CD1c-positive myeloid dendritic cell (primary cell): Measurements from ENCODE around the gene PKN2.
A peak's percentile ranks its signal among the peaks of the same experiment; 100 is the strongest.
"Not testable (repeated sequence)": the region's sequence is repeated elsewhere in the genome, so short reads cannot be mapped to it uniquely, and the experiment has no call there.

Experiments used
- DNase-seq: peaks from one replicate; pipeline ENCODE4 v3.0.0-alpha.2; 2016; ENCODE audit errors: extremely low spot score

PKN2 gene

DNA sequence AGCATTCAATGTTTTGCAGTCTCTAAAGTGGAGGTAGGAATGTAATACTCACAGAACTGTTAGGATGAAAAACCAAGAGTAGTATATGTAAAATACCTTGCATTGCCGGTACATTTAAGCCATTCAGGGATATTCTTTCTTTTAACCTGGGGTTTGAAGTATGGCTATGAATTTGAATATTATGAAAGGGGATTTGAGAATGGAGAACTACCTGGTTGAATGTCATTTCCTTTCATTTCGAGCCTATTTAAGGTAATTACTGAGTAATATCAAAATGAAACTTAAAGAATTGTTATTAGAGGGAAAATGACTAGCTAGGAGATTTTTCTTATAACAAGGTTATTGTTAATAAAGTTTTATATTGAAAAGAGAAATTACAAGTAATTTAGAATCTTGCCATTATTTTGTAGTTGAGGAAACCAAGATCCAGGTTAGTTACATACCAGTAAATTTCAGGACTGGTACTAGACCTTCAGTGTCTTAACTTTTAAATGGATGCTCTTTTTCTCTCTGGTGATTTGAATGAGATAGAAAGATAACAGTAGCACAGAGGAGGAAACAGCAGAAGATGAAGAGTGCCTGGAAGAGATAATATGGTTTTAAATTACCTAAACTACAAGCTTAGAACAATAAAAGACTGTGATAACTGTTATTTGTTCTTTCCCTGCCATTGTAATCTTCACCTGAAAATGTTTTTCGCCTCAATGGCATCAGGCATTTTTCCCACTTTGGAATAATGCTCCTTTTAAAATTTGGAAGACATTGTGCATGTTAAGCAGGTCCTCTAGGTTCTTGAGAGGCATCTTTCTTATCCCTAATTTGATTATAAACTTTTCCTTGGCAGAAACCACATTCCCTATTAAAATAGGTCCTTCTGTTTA, 103.2 kb downstream of the PKN2 start:
- no peak for DNase-seq

GRCh38 chr1:88791192-88791591, 107.1 kb downstream of the PKN2 start:
- no peak for DNase-seq

GRCh38 chr1:88799491-88799890, 115.4 kb downstream of the PKN2 start:
- peak; percentile 15 for DNase-seq

DNA sequence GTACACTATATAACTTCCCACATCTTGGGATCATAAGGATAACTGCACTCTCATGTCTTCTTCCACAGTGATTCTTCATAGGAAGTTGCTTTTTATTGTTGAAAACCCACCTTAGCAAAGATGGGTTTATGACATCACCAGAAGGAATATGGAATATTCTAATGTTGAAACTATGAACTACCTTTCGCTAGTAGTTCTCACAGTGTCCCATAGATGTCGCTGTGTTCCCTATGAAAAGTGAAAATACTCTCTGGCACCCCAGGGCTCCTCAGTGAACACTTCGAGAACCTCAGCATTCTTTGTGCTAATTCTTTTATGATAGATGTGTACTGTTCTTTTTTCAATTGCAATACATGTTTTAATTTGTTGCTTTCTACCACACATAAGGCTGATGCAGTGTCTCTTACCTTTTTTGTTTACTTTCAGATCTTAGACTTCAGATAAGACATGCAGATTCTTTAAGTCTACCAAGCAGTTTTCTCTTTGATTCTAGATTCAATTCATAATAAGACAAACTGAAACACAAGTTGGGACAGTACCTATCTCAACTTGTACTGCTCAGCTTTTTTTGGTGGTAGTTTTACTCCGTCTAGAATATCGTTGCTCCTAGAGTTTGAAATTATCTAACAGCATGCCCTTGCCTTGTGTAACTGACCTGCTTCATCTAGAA, 116.4 kb downstream of the PKN2 start:
- no peak for DNase-seq

DNA sequence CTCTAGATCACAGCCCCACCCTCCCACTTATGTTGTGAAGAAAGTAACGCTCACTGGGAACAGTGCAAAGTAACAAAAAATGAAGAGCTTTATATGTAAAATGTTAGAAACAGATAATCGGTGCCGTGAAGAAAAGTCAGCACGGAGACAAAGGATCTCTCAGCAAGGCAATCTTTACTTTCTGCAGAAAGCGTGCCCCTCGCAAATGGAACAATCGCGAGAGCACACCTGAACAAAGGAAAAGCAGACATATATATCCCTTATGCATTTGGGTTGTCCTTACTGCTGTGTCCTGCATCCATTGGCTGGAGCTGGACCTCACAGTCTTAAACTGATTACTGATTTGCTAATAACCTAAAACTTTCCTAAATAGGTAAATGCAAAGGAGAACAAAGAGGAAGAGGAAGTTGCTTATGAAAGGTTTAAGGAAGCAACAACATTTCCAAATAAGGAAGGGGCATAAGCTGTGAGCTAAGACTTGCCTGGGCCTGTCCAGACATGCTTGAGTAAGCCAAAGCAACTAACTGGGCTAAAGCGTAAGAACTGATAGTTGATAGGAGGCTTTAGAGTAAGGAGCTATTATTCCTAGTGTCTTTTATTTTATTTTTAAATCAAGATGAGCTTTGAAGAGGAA, 117.6 kb downstream of the PKN2 start:
- DNase-seq = peak; percentile 51

DNA sequence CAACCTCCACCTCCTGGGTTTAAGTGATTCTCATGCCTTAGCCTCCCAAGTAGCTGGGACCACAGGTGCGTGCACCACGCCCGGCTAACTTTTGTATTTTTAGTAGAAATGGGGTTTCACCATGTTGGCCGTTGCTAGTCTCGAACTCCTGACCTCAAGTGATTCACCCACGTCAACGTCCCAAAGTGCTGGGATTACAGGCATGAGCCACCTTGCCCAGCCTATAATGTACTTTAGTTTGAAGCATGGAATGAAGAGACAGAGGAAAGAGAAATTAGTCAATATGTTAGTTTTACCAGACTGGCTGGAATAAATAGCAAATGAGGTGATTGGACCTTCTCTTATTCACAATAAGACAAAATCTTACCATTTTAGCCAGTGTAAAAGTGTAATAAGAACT, 118.3 kb downstream of the PKN2 start:
- DNase-seq = no peak

DNA sequence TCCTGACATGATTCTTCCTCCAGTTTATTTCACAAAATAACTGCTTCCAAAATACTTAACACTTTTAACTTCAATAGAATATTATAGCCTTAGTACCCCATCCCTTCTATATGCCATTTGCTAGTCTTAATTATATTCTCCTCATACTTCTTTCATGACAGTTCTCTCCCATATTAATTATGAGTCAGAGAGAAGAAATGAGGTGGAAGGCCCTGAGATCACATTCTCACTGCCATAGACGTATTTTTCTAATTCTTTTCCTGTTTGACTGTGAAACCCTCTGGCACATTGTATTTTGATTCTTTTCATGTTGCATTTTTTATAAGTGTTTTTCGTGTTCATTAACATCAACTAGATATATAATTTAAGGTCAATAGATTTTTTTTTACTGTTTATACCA, 118.9 kb downstream of the PKN2 start:
- DNase-seq = no peak

- DNase-seq = no peak
Measured at GRCh38 chr1:88803444-88803843, 119.4 kb downstream of the PKN2 start.

DNA sequence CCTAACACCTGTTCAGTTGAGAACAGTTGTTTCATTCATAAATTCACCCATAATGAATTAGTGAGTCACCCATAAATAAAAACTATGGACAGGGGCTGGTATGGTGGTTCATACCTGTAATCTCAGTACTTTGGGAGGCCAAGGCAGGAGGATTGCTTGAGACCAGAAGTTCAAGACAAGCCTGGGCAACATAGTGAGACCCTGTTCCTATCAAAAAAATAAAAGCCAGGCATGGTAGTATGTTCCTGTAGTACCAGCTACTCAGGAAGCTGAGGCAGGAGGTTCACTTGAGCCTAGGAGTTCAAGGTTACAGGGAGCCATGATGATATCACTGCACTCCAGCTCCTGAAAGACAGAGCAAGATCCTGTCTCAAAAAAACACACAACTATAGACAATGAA, 128.3 kb downstream of the PKN2 start:
- no peak for DNase-seq

DNA sequence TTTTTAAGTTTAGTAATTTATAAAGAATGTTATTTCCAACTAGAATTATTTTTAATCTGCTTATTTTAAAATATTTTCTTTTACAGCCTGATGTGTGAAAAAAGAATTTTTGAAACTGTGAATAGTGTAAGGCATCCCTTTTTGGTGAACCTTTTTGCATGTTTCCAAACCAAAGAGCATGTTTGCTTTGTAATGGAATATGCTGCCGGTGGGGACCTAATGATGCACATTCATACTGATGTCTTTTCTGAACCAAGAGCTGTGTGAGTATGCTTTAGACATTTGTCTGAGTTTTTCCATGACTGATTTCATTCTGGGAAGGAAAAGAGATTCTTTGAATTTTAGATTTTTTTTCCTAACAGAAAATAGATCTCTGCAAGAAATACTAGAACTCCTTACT, 129.4 kb downstream of the PKN2 start:
- DNase-seq = no peak

DNA sequence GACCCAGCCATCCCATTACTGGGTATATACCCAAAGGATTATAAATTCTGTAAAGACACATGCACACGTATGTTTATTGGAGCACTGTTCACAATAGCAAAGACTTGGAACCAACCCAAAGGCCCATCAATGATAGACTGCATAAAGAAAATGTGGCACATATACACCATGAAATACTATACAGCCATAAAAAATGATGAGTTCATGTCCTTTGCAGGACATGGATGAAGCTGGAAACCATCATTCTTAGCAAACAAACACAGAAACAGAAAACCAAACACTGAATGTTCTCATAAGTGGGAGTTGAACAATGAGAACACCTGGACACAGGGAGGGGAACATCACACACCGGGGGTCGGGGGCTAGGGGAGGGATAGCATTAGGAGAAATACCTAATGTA, 135.6 kb downstream of the PKN2 start:
- DNase-seq = not testable (repeated sequence)

DNA sequence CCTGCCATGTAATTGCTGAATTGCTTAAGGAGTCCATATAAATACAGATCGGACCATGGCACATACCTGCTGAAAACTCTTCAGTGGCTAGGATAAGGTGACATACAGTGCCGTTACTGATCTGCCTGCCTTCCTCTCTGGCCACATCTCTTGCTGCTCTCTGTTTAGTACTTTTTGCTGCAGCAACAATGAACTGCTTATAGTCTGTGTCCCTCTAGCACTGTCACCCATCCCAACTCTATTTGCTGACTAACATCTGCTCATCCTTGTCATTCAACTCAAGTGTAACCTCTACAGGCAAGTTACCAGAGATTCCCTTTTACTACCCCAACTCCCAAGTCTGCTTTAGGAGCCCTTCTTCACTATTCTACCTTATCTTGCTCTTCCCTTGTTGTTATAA, 141.6 kb downstream of the PKN2 start:
- DNase-seq = no peak

- DNase-seq = no peak
Measured at GRCh38 chr1:88847643-88848042, 163.6 kb downstream of the PKN2 start.

DNA sequence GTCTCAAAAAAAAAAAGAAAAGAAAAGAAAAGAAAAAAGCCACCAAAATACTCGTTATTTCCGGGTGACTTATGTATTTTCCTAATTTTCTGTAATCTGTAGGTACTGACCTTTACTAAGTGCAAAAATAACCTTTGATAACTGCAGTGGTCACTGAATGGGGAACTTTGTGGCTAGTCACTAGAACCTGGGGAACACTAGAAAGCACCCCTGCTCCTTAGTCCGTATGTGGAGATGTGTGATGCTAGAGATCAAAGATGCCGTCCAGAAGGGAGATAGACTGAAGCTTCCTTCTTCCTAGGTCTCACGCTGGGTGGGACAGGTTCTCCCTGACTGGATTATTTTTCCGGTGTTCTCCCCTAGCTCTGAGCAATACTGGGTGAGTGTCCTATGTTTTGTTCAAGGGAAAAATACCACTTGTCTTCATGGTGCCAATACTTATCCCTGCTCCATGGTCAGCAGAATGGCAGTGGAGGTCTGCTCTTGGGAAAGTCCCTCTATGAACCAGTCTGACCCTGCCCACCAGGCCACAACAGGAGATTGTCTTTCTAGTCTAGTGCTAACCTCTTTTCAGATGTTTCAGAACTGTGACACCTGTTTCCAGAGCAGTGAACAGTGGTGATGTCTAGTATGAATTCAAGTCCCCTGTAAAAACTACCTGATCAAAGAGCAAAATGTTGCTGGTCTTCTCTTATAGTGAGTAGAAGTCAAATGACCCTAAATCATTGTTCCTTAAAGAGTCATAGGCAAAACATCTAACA, 167.4 kb downstream of the PKN2 start:
- DNase-seq = no peak

DNA sequence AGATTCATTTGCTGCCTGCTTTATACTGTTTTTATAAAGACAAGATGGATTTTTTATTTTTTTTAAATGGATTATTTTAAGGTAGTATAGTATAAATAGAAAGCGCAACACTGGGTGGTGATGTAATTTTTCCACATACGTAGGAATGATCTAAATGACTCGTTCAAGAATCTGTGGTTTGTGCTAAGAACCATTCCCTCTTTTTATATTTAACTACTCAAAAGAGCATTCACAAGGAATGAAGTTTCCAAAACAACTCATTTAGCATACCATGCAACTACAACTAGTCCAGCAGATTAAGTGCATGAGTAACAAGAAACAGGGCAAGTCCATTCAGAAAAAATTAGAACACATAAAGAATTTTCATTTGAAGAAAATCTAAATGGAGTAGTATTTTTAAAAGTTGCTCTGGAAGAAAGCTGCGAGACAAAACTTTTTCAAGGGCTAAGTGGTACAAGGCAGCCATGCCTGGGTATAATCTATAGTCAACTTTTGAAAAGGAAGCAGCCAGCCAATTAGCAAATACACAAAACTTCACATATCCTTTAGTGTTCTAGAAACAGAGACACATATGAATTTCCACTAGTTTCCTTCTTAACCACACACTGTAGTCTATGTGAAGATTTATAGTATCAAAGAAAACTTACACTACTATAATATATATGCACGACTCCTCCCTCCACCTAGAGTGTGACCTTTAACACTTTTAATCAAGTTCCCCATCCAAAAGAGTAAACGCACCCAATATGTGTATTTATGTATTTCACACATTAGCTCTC, 183.9 kb downstream of the PKN2 start:
- DNase-seq = no peak

- DNase-seq = not testable (repeated sequence)
Measured at GRCh38 chr1:88869644-88870043, 185.6 kb downstream of the PKN2 start.

GRCh38 chr1:88873737-88874349, 189.8 kb downstream of the PKN2 start:
- DNase-seq = peak; percentile 17

GRCh38 chr1:88875595-88875994, 191.5 kb downstream of the PKN2 start:
- DNase-seq = no peak

GRCh38 chr1:88876573-88877365, 192.7 kb downstream of the PKN2 start:
- no peak for DNase-seq

- DNase-seq = peak; percentile 60
Measured at GRCh38 chr1:88877382-88877825, 193.3 kb downstream of the PKN2 start.
